ENCODE data around the gene GRK4. TPM values are rescaled to one million over a fixed set of nuclear protein-coding genes. Genes with fewer than 3 reads are reported as not detected.

Gene GRK4
- polyA plus RNA-seq, 1 of the 3 experiments (the other 2 are of a cell fraction) = 2.7 TPM

DNA sequence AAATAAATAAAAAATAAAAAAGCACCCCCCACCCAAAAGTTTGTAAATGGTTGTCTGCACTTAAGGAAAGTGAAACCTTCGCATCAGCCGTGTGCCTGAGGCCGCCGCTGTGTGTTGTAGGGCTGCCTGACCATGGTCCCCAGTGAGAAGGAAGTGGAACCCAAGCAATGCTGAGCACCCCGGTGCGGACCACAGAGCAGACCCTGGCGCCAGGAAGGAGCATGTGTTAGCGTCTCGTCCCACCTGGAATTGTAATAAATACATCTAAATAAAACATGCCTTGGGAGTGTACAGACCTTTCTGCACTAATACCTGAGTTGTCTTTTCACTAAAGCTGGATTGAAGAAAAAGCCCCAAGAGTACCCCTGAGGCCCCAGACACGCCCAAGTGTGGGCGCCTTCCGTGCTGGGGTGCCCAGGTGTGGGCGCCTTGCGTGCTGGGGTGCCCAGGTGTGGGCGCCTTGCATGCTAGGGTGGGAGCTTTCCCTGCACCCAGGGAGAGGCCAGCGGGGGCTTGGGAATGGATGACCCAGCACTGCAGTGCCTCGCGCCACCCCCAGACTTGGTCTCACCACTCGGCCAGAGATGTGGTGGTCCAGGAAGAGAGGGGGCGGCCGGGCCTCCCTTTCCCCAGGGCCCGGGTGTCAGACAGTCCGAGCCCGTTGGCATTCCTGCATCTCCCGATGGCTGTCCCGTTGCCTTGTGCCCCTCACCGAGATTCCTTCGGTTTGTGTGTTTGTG is 77.3 kb downstream of the GRK4 start:
- H4K20me1 ChIP-seq (ENCODE audit: insufficient read depth) = no peaks in the 10 kb centered on the region
- no peaks in the 10 kb centered on the region for H3K36me3 ChIP-seq (replicated peaks in 1 of 2; ENCODE audit: control insufficient read depth in 1 of 2, insufficient read depth in 2 of 2, low read length in 1 of 2)
- no peak overlapping the region for H3K27ac ChIP-seq (ENCODE audit: low read depth in 2 of 2, low read length in 1 of 2)
- no peaks in the 10 kb centered on the region for H3K27me3 ChIP-seq (ENCODE audit: insufficient read depth)
- ChIA-PET POLR2A (no interaction called here), CTCF (interaction anchor here (3.3 to 7.7 kb wide), 2 partner anchors 8 to 62 kb away, joined by 16 to 73 read pairs; no protein-coding TSS in a partner anchor)
- no peak overlapping the region for H2AFZ ChIP-seq (ENCODE audit: low read depth)
- H3K79me2 ChIP-seq (ENCODE audit: insufficient read depth) = no peaks in the 10 kb centered on the region
- H3K9ac ChIP-seq = no peak overlapping the region
- 79% methylated on average over 18 of the region's 28 CpGs for WGBS (ENCODE audit: low lambda C conversion rate)
- H3K9me3 ChIP-seq = no peaks in the 10 kb centered on the region
- TF ChIP-seq, protein P1, sequence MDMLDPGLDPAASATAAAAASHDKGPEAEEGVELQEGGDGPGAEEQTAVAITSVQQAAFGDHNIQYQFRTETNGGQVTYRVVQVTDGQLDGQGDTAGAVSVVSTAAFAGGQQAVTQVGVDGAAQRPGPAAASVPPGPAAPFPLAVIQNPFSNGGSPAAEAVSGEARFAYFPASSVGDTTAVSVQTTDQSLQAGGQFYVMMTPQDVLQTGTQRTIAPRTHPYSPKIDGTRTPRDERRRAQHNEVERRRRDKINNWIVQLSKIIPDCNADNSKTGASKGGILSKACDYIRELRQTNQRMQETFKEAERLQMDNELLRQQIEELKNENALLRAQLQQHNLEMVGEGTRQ (IDR thresholded peaks at IDR 0.05; ENCODE audit: borderline replicate concordance, low read depth, low read length) = no peak
- TF ChIP-seq JUND (IDR thresholded peaks at IDR 0.05) = no peak
- no peak for TF ChIP-seq GABPA (IDR thresholded peaks at IDR 0.05; ENCODE audit: low read depth)
- TF ChIP-seq NRF1 (IDR thresholded peaks at IDR 0.05; ENCODE audit: low read depth, low read length) = no peak
- TF ChIP-seq, protein P2, sequence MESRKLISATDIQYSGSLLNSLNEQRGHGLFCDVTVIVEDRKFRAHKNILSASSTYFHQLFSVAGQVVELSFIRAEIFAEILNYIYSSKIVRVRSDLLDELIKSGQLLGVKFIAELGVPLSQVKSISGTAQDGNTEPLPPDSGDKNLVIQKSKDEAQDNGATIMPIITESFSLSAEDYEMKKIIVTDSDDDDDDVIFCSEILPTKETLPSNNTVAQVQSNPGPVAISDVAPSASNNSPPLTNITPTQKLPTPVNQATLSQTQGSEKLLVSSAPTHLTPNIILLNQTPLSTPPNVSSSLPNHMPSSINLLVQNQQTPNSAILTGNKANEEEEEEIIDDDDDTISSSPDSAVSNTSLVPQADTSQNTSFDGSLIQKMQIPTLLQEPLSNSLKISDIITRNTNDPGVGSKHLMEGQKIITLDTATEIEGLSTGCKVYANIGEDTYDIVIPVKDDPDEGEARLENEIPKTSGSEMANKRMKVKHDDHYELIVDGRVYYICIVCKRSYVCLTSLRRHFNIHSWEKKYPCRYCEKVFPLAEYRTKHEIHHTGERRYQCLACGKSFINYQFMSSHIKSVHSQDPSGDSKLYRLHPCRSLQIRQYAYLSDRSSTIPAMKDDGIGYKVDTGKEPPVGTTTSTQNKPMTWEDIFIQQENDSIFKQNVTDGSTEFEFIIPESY (IDR thresholded peaks at IDR 0.05; ENCODE audit: borderline replicate concordance, low read depth) = no peak
- TF ChIP-seq SMC3 (IDR thresholded peaks at IDR 0.05; ENCODE audit: low read depth, low read length) = no peak
- TF ChIP-seq EZH2phosphoT487 (IDR thresholded peaks at IDR 0.05; ENCODE audit: borderline replicate concordance, low read depth) = no peak
- TF ChIP-seq, protein P3, sequence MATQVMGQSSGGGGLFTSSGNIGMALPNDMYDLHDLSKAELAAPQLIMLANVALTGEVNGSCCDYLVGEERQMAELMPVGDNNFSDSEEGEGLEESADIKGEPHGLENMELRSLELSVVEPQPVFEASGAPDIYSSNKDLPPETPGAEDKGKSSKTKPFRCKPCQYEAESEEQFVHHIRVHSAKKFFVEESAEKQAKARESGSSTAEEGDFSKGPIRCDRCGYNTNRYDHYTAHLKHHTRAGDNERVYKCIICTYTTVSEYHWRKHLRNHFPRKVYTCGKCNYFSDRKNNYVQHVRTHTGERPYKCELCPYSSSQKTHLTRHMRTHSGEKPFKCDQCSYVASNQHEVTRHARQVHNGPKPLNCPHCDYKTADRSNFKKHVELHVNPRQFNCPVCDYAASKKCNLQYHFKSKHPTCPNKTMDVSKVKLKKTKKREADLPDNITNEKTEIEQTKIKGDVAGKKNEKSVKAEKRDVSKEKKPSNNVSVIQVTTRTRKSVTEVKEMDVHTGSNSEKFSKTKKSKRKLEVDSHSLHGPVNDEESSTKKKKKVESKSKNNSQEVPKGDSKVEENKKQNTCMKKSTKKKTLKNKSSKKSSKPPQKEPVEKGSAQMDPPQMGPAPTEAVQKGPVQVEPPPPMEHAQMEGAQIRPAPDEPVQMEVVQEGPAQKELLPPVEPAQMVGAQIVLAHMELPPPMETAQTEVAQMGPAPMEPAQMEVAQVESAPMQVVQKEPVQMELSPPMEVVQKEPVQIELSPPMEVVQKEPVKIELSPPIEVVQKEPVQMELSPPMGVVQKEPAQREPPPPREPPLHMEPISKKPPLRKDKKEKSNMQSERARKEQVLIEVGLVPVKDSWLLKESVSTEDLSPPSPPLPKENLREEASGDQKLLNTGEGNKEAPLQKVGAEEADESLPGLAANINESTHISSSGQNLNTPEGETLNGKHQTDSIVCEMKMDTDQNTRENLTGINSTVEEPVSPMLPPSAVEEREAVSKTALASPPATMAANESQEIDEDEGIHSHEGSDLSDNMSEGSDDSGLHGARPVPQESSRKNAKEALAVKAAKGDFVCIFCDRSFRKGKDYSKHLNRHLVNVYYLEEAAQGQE (IDR thresholded peaks at IDR 0.05; ENCODE audit: low read depth, low read length) = no peak
- TF ChIP-seq, protein P4, sequence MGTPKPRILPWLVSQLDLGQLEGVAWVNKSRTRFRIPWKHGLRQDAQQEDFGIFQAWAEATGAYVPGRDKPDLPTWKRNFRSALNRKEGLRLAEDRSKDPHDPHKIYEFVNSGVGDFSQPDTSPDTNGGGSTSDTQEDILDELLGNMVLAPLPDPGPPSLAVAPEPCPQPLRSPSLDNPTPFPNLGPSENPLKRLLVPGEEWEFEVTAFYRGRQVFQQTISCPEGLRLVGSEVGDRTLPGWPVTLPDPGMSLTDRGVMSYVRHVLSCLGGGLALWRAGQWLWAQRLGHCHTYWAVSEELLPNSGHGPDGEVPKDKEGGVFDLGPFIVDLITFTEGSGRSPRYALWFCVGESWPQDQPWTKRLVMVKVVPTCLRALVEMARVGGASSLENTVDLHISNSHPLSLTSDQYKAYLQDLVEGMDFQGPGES (IDR thresholded peaks at IDR 0.05; ENCODE audit: low read depth, low read length) = no peak
- TF ChIP-seq, protein P5, sequence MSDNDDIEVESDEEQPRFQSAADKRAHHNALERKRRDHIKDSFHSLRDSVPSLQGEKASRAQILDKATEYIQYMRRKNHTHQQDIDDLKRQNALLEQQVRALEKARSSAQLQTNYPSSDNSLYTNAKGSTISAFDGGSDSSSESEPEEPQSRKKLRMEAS (IDR thresholded peaks at IDR 0.05; ENCODE audit: low read depth) = no peak
- no peak for TF ChIP-seq TCF12 (IDR thresholded peaks at IDR 0.05)
- TF ChIP-seq FOXJ3 (CRISPR knock-in tag; IDR thresholded peaks at IDR 0.05) = no peak
- TF ChIP-seq FOSL2 (IDR thresholded peaks at IDR 0.05; ENCODE audit: borderline replicate concordance, low read depth) = no peak
- TF ChIP-seq POLR2AphosphoS5 (IDR thresholded peaks at IDR 0.05; ENCODE audit: low read depth, low read length) = no peak
- TF ChIP-seq CHD2 (IDR thresholded peaks at IDR 0.05; ENCODE audit: low read length, partially characterized antibody) = no peak
- no peak for TF ChIP-seq MEF2A (IDR thresholded peaks at IDR 0.05; ENCODE audit: borderline replicate concordance, low read depth)
- TF ChIP-seq RAD21 (IDR thresholded peaks at IDR 0.05; ENCODE audit: low read length) = no peak
- no peak for TF ChIP-seq NFIC (IDR thresholded peaks at IDR 0.05; ENCODE audit: borderline replicate concordance)
- peaks cover 0 to 3% of the 10 kb centered on the region in 2 experiments; a peak in 1 of 4 replicates for H3K4me1 ChIP-seq (ENCODE audit: control insufficient read depth in 1 of 2, insufficient read depth in 2 of 2, low read depth in 1 of 2, low read length in 1 of 2)
- H3F3A ChIP-seq (replicated peaks; ENCODE audit: insufficient read depth) = no peaks in the 10 kb centered on the region
- H3K4me2 ChIP-seq = no peak overlapping the region
- no peak for DNase-seq
- H3K4me3 ChIP-seq (ENCODE audit: low read depth in 2 of 2, low read length in 1 of 2) = no peak overlapping the region
- H3K9me2 ChIP-seq = no peaks in the 10 kb centered on the region
